Neural cell (in vitro differentiated cells): ENCODE results near the gene GPR139. TPM values are rescaled to one million over a fixed set of nuclear protein-coding genes. Genes with fewer than 3 reads are reported as not detected.

Experiments
- H2AFZ ChIP-seq: fragments of 200-600, 300-800 bp; sonication (generic), shearing (Covaris generic); 2 replicates; pipeline ENCODE4 v1.6.0; 2014; ENCODE audit warnings: low read depth, mild to moderate bottlenecking, antibody characterized with exemption, low read length, moderate library complexity
- H3F3A ChIP-seq: fragments of 200-600 bp; shearing (Covaris generic); 2 replicates; pipeline ENCODE4 v1.6.1; 2016; ENCODE audit warnings: mild to moderate bottlenecking, moderate library complexity, mixed read lengths, antibody characterized with exemption, low read length; ENCODE audit not compliant: insufficient read depth, poor library complexity, severe bottlenecking
- H3K27ac ChIP-seq: fragments of 200-600, 300-800 bp; sonication (generic), shearing (Covaris generic); 2 replicates; pipeline ENCODE4 v1.5.1; 2014; ENCODE audit warnings: mild to moderate bottlenecking, low read length, moderate library complexity
- H3K27me3 ChIP-seq: fragments of 300-800, 200-600 bp; sonication (generic), shearing (Covaris generic); 2 replicates; pipeline ENCODE4 v1.6.0; 2014; ENCODE audit warnings: mild to moderate bottlenecking, low read depth, low read length, moderate library complexity; ENCODE audit not compliant: insufficient read depth
- H3K36me3 ChIP-seq: fragments of 300-800, 200-600 bp; sonication (generic), shearing (Covaris generic); 2 replicates; pipeline ENCODE4 v1.5.1; 2014; ENCODE audit warnings: mild to moderate bottlenecking, antibody characterized with exemption, low read length, moderate library complexity; ENCODE audit not compliant: insufficient read depth
- H3K4me2 ChIP-seq: fragments of 300-800, 200-600 bp; sonication (generic), shearing (Covaris generic); 2 replicates; pipeline ENCODE4 v1.6.0; 2014; ENCODE audit warnings: mild to moderate bottlenecking, low read length
- H3K4me3 ChIP-seq: fragments of 300-800, 200-600 bp; sonication (generic), shearing (Covaris generic); 2 replicates; pipeline ENCODE4 v1.5.1; 2014; ENCODE audit warnings: mild to moderate bottlenecking, low read length, moderate library complexity
- H3K79me2 ChIP-seq: fragments of 200-600 bp; shearing (Covaris generic); replicated peaks from 2 replicates; pipeline ENCODE4 v1.6.0; 2014; ENCODE audit warnings: mild to moderate bottlenecking, low read length, moderate library complexity; ENCODE audit not compliant: insufficient read depth
- H3K9ac ChIP-seq: fragments of 300-800, 200-600 bp; sonication (generic), shearing (Covaris generic); 2 replicates; pipeline ENCODE4 v1.6.1; 2016; ENCODE audit warnings: mild to moderate bottlenecking, low read length, mixed read lengths
- H3K9me2 ChIP-seq: fragments of 200-600 bp; shearing (Covaris generic); 2 replicates; pipeline ENCODE4 v1.6.1; 2016; ENCODE audit warnings: mild to moderate bottlenecking, low read length, mixed read lengths; ENCODE audit not compliant: insufficient read depth
- H3K9me3 ChIP-seq: fragments of 200-600, 300-800 bp; sonication (generic), shearing (Covaris generic); 2 replicates; pipeline ENCODE4 v1.6.1; 2016; ENCODE audit warnings: mild to moderate bottlenecking, mixed run types, low read length, moderate library complexity, mixed read lengths
- H4K20me1 ChIP-seq: fragments of 200-600 bp; shearing (Covaris generic); 2 replicates; pipeline ENCODE4 v1.6.1; 2016; ENCODE audit warnings: mild to moderate bottlenecking, mixed run types; ENCODE audit not compliant: insufficient read depth
- EP300 ChIP-seq: fragments of 450-650 bp; conservative IDR thresholded peaks from 2 replicates; pipeline ENCODE4 v1.6.1; 2014; ENCODE audit warnings: antibody characterized with exemption, mild to moderate bottlenecking, moderate library complexity; ENCODE audit not compliant: poor library complexity, severe bottlenecking
- EZH2 ChIP-seq: fragments of 200-600, 300-800 bp; shearing (Covaris generic), sonication (generic); IDR thresholded peaks from 2 replicates; pipeline ENCODE4 v1.6.1; 2014; ENCODE audit warnings: antibody characterized with exemption, low read length, borderline replicate concordance, mild to moderate bottlenecking; ENCODE audit not compliant: insufficient read depth, poor library complexity, severe bottlenecking
- MXI1 ChIP-seq: fragments of 450-650 bp; conservative IDR thresholded peaks from 2 replicates; pipeline ENCODE4 v1.6.1; 2014; ENCODE audit warnings: antibody characterized with exemption, mild to moderate bottlenecking; ENCODE audit not compliant: poor library complexity, severe bottlenecking
- POLR2AphosphoS5 ChIP-seq: IDR thresholded peaks from 2 replicates; pipeline ENCODE4 v1.6.1; 2012
- RAD21 ChIP-seq: fragments of 450-650 bp; conservative IDR thresholded peaks from 2 replicates; pipeline ENCODE4 v1.6.1; 2014; ENCODE audit warnings: antibody characterized with exemption, mild to moderate bottlenecking, moderate library complexity
- SMC3 ChIP-seq: fragments of 450-650 bp; conservative IDR thresholded peaks from 2 replicates; pipeline ENCODE4 v1.6.1; 2014; ENCODE audit warnings: antibody characterized with exemption, mild to moderate bottlenecking, moderate library complexity; ENCODE audit not compliant: poor library complexity
- TAF1 ChIP-seq: IDR thresholded peaks from 2 replicates; pipeline ENCODE4 v1.6.1; 2012; ENCODE audit warnings: low read depth
- polyA plus RNA-seq: library from polyadenylated mRNA; depleted of rRNA; stranded (reverse); fragments of >200 nt; gene quantifications from 2 replicates; pipeline ENCODE4 v1.2.3, GENCODE V29; 2014
- TF ChIP-seq, protein P1 (sequence below): fragments of 450-650 bp; IDR thresholded peaks from 2 replicates; pipeline ENCODE4 v1.5.1; 2014; ENCODE audit warnings: antibody characterized with exemption, mild to moderate bottlenecking, moderate library complexity; ENCODE audit not compliant: poor library complexity, severe bottlenecking
- TF ChIP-seq, protein P2 (sequence below): IDR thresholded peaks from 2 replicates; pipeline ENCODE4 v1.6.1; 2012; ENCODE audit warnings: borderline replicate concordance

Gene GPR139
- polyA plus RNA-seq, 1 donor from 2014 or later, result 0.52 TPM

DNA sequence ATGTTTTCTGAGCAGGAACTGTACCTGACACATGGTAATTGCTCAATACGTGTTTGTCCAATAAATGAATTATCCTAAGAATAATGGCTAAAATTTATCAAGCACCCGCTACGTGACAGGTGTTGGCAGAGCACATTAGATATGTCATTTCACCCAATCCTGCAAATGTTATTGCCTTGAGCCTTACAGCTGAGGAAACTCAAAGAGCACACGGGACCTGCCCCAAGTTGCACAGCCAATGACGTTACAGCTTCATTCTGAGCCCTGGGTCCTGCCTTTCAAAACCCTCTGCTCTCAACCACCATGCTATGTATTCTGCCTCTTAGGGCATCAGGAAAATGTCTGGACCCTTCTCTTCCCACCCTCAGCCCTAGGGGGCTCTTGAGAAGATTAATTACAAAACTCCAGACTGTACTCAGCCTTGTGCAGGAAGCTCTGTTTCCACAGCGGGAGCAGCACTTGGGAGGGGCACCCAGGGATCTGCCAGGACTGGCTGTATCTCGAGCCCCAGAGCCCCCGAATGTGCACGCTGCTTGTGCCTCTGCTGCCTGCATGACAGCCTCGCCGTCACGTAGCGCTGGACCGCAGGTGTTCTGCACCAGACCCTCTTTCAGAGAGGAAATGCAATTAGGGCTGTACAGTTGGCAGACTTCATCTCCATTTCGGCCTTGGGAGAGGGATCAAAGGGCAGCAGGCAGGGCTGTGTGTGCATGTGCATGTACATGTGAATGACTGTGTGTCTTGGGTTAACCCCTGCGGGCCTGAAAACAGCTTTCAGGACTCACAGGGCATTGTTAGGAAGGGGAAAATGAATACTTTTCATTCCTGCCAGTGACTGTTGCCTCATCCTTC is 71.6 kb downstream of the GPR139 start:
- Histone ChIP-seq H3K27ac (no peak overlapping the region), H2AFZ (no peak overlapping the region)

DNA sequence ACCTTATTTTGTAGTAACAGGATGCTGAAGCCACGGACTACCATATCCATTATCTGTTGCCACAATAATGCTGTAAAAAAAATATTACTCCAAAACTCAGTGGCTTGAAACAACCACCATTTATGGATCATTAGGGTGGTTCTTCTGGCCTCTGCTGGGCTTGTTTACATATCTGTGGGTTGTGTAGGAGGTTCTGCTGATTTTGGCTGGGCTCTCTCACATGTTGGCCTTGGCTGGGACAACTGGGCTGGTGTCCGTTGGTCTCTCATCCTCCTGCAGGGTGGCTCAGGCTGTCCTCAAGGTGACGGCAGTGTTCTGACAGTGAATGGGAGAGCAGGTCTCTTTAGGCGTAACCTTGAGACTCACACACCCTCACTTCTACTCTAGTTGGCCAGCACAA is 76.0 kb downstream of the GPR139 start:
- Histone ChIP-seq H3K9me2 (no peaks in the 10 kb centered on the region), H2AFZ (no peak overlapping the region), H4K20me1 (no peaks in the 10 kb centered on the region), H3K36me3 (no peaks in the 10 kb centered on the region), H3K9ac (no peak overlapping the region), H3K4me2 (no peak overlapping the region), H3K9me3 (no peaks in the 10 kb centered on the region), H3F3A (no peaks in the 10 kb centered on the region), H3K79me2 (no peaks in the 10 kb centered on the region), H3K27ac (no peak overlapping the region), H3K27me3 (no peaks in the 10 kb centered on the region), H3K4me3 (no peak overlapping the region)
- TF ChIP-seq, protein P1, sequence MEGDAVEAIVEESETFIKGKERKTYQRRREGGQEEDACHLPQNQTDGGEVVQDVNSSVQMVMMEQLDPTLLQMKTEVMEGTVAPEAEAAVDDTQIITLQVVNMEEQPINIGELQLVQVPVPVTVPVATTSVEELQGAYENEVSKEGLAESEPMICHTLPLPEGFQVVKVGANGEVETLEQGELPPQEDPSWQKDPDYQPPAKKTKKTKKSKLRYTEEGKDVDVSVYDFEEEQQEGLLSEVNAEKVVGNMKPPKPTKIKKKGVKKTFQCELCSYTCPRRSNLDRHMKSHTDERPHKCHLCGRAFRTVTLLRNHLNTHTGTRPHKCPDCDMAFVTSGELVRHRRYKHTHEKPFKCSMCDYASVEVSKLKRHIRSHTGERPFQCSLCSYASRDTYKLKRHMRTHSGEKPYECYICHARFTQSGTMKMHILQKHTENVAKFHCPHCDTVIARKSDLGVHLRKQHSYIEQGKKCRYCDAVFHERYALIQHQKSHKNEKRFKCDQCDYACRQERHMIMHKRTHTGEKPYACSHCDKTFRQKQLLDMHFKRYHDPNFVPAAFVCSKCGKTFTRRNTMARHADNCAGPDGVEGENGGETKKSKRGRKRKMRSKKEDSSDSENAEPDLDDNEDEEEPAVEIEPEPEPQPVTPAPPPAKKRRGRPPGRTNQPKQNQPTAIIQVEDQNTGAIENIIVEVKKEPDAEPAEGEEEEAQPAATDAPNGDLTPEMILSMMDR, result no peak
- no peak for TF ChIP-seq TAF1
- TF ChIP-seq POLR2AphosphoS5, result no peak
- TF ChIP-seq, protein P2, sequence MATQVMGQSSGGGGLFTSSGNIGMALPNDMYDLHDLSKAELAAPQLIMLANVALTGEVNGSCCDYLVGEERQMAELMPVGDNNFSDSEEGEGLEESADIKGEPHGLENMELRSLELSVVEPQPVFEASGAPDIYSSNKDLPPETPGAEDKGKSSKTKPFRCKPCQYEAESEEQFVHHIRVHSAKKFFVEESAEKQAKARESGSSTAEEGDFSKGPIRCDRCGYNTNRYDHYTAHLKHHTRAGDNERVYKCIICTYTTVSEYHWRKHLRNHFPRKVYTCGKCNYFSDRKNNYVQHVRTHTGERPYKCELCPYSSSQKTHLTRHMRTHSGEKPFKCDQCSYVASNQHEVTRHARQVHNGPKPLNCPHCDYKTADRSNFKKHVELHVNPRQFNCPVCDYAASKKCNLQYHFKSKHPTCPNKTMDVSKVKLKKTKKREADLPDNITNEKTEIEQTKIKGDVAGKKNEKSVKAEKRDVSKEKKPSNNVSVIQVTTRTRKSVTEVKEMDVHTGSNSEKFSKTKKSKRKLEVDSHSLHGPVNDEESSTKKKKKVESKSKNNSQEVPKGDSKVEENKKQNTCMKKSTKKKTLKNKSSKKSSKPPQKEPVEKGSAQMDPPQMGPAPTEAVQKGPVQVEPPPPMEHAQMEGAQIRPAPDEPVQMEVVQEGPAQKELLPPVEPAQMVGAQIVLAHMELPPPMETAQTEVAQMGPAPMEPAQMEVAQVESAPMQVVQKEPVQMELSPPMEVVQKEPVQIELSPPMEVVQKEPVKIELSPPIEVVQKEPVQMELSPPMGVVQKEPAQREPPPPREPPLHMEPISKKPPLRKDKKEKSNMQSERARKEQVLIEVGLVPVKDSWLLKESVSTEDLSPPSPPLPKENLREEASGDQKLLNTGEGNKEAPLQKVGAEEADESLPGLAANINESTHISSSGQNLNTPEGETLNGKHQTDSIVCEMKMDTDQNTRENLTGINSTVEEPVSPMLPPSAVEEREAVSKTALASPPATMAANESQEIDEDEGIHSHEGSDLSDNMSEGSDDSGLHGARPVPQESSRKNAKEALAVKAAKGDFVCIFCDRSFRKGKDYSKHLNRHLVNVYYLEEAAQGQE, result no peak
- no peak for TF ChIP-seq RAD21
- no peak for TF ChIP-seq MXI1
- no peak for TF ChIP-seq SMC3
- TF ChIP-seq EZH2, result no peak
- TF ChIP-seq EP300, result no peak

More for the DNA sequence above, 71.6 kb downstream of the GPR139 start:
- TF ChIP-seq, protein P2, result no peak
- TF ChIP-seq POLR2AphosphoS5 (no peak), MXI1 (no peak), TAF1 (no peak), RAD21 (no peak), EP300 (no peak), SMC3 (no peak), EZH2 (no peak)
- TF ChIP-seq, protein P1, result no peak
- no peak overlapping the region for H3K4me3 ChIP-seq
- no peaks in the 10 kb centered on the region for H3K79me2 ChIP-seq
- H4K20me1 ChIP-seq, result no peaks in the 10 kb centered on the region
- H3K27me3 ChIP-seq, result no peaks in the 10 kb centered on the region
- H3K9me2 ChIP-seq, result no peaks in the 10 kb centered on the region
- no peaks in the 10 kb centered on the region for H3K36me3 ChIP-seq
- H3F3A ChIP-seq, result no peaks in the 10 kb centered on the region
- H3K9ac ChIP-seq, result no peak overlapping the region
- no peaks in the 10 kb centered on the region for H3K9me3 ChIP-seq
- no peak overlapping the region for H3K4me2 ChIP-seq
